Hepatocyte (in vitro differentiated cells): Measurements from ENCODE around the gene VAC14.

Experiments
- CTCF ChIP-seq: fragments of 200-600 bp; sonication (generic); IDR thresholded peaks from 2 replicates; pipeline ENCODE4 v1.5.1; 2016; ENCODE audit warnings: antibody characterized with exemption, mild to moderate bottlenecking; ENCODE audit not compliant: poor library complexity
- EZH2 ChIP-seq: fragments of 200-600 bp; sonication (generic); IDR thresholded peaks from 2 replicates; pipeline ENCODE4 v1.6.1; 2016; ENCODE audit warnings: antibody characterized with exemption, mild to moderate bottlenecking, borderline replicate concordance
- EZH2phosphoT487 ChIP-seq: fragments of 200-600 bp; sonication (generic); IDR thresholded peaks from one replicate; pipeline ENCODE4 v1.6.1; 2018; ENCODE audit warnings: antibody characterized with exemption, mild to moderate bottlenecking, low read depth, moderate library complexity; ENCODE audit not compliant: unreplicated experiment, severe bottlenecking

GRCh38 chr16:70674221-70675014, 126.5 kb downstream of the VAC14 start:
- no peak for TF ChIP-seq CTCF
- TF ChIP-seq EZH2: no peak
- TF ChIP-seq EZH2phosphoT487: no peak
